Endothelial cell of umbilical vein (primary cell): ENCODE data around the gene TRIM69. TPM values are rescaled to one million over a fixed set of nuclear protein-coding genes. Genes with fewer than 3 reads are reported as not detected.

Source experiments
- BruUV-seq: library from RNA; stranded (reverse); fragments of 400-500 nt; replicated peaks from 2 replicates; lab custom pipeline; 2021; lab: Mats Ljungman, UMichigan
- CTCF ChIA-PET: fragments of 300-600, 350-600 bp; sonication (Branson Sonifier 250); formaldehyde crosslinking; loops from one replicate; lab custom pipeline; 2021; ENCODE audit warnings: antibody characterized with exemption, inconsistent platforms; lab: Charles Lee
- POLR2A ChIA-PET: fragments of 300-600, 350-600 bp; sonication (Branson Sonifier 250); formaldehyde crosslinking; loops from one replicate; lab custom pipeline; 2021; ENCODE audit warnings: antibody characterized with exemption, inconsistent platforms; lab: Charles Lee
- DNase-seq: peaks from one replicate; pipeline ENCODE4 v3.0.0-alpha.2; 2011; ENCODE audit warnings: low read depth, low spot score
- FAIRE-seq: peaks from 2 replicates; lab custom pipeline; 2011; peaks lifted over from hg19 to GRCh38; lab: Jason Lieb, UNC
- H2AFZ ChIP-seq: 2 replicates; pipeline ENCODE4 v1.6.0; 2012; ENCODE audit warnings: low read depth, low read length, control low read depth, inconsistent platforms
- H3K27ac ChIP-seq: 2 replicates; pipeline ENCODE4 v1.5.1; 2011; ENCODE audit warnings: low read depth, mild to moderate bottlenecking, control low read depth, low read length, moderate library complexity; ENCODE audit not compliant: insufficient read depth
- H3K27me3 ChIP-seq, 2 experiments: 2 replicates each; pipeline versions ENCODE4 v1.6.0 to v1.6.1; 2011; ENCODE audit warnings: low read length in 2 of 2, mixed read lengths in 1 of 2; ENCODE audit not compliant: control insufficient read depth in 2 of 2, insufficient read depth in 2 of 2
- H3K36me3 ChIP-seq, 2 experiments: 2 replicates in 1 of 2; 3 replicates in 1 of 2; pipeline ENCODE4 v1.5.1; 2011; ENCODE audit warnings: low read length in 2 of 2, mild to moderate bottlenecking in 1 of 2, moderate library complexity in 1 of 2; ENCODE audit not compliant: control insufficient read depth in 2 of 2, insufficient read depth in 2 of 2; ENCODE audit errors: extremely low read depth in 1 of 2
- H3K4me1 ChIP-seq: 3 replicates; pipeline ENCODE4 v1.5.1; 2011; ENCODE audit warnings: mild to moderate bottlenecking, low read length; ENCODE audit not compliant: control insufficient read depth, insufficient read depth; ENCODE audit errors: extremely low read depth
- H3K4me2 ChIP-seq: 2 replicates; pipeline ENCODE4 v1.6.1; 2011; ENCODE audit warnings: low read length, control low read depth, mixed read lengths; ENCODE audit not compliant: insufficient read depth
- H3K4me3 ChIP-seq, 3 experiments: fragments of 200-600 bp in 1 of 3; sonication (generic), shearing (Covaris generic) in 1 of 3; replicated peaks in 1 of 3; 2 replicates each; pipeline ENCODE4 v1.5.1; 2011 to 2016; ENCODE audit warnings: control low read depth in 3 of 3, low read length in 3 of 3, mild to moderate bottlenecking in 2 of 3, inconsistent platforms in 1 of 3, low read depth in 1 of 3, moderate library complexity in 1 of 3; ENCODE audit not compliant: insufficient read depth in 1 of 3
- H3K79me2 ChIP-seq: 2 replicates; pipeline ENCODE4 v1.6.0; 2012; ENCODE audit warnings: low read length, inconsistent platforms; ENCODE audit not compliant: control insufficient read depth, insufficient read depth
- H3K9ac ChIP-seq: replicated peaks from 2 replicates; pipeline ENCODE3; 2011; ENCODE audit warnings: low read length, control low read depth; ENCODE audit not compliant: insufficient read depth; ENCODE audit errors: extremely low read depth
- H3K9me1 ChIP-seq: replicated peaks from 3 replicates; pipeline ENCODE4 v1.6.0; 2011; ENCODE audit warnings: mild to moderate bottlenecking, low read length; ENCODE audit not compliant: control insufficient read depth, insufficient read depth; ENCODE audit errors: extremely low read depth
- H3K9me3 ChIP-seq: replicated peaks from 2 replicates; pipeline ENCODE4 v1.5.1; 2012; ENCODE audit warnings: low read length, inconsistent platforms; ENCODE audit not compliant: control insufficient read depth, insufficient read depth
- H4K20me1 ChIP-seq: replicated peaks from 2 replicates; pipeline ENCODE3; 2011; ENCODE audit warnings: mild to moderate bottlenecking, low read length; ENCODE audit not compliant: control insufficient read depth, insufficient read depth; ENCODE audit errors: extremely low read depth
- JUN ChIP-seq: IDR thresholded peaks from 2 replicates; pipeline ENCODE4 v1.6.1; 2011; ENCODE audit warnings: borderline replicate concordance, low read depth; ENCODE audit not compliant: insufficient read length, insufficient read depth
- POLR2A ChIP-seq: IDR thresholded peaks from 2 replicates; pipeline ENCODE4 v1.6.1; 2012; ENCODE audit warnings: low read depth, mild to moderate bottlenecking, control low read depth, low read length
- dilution Hi-C: fragments of 300-500 bp; cut with MboI; formaldehyde crosslinking; loops from one replicate; pipeline ENCODE4 v1.15.0; 2019; ENCODE audit warnings: low sequenced_read_pairs; ENCODE audit not compliant: extremely low pct_ligation_motif_present
- intact Hi-C: fragments of 100-400 bp; cut with micrococcal nuclease; formaldehyde crosslinking; loops from one replicate; pipeline ENCODE4 v1.10.0; 2022
- polyA plus RNA-seq, 4 experiments: library from polyadenylated mRNA; depleted of rRNA in 3 of 4; stranded (reverse) in 3 of 4; unstranded in 1 of 4; fragments of >200 nt; gene quantifications; 2 replicates each; pipeline versions ENCODE4 v1.2.1 to v1.2.3, GENCODE V29; 2011 to 2012; ENCODE audit warnings: missing spikeins in 1 of 4
- total RNA-seq: library from RNA; stranded (reverse); gene quantifications from 2 replicates; pipeline ENCODE4 v1.2.3, GENCODE V29; 2021
- TF ChIP-seq, protein P1 (sequence below): IDR thresholded peaks from 2 replicates; pipeline ENCODE4 v1.6.1; 2011; ENCODE audit not compliant: insufficient read depth, insufficient read length

TRIM69 gene
- total and polyA plus RNA-seq, 2 donors (not counting 3 experiments of a cell fraction or from before 2014, with no cell fraction given): 4.8 to 13.0 TPM

- Histone ChIP-seq H3K9me1 (no peaks in the 10 kb centered on the region), H3K9me3 (no peaks in the 10 kb centered on the region), H3K27ac (no peak overlapping the region), H3K79me2 (peaks cover under 1% of the 10 kb centered on the region), H3K36me3 (no peaks in the 10 kb centered on the region), H2AFZ (no peak overlapping the region), H3K4me2 (no peak overlapping the region), H3K9ac (no peak overlapping the region), H4K20me1 (no peaks in the 10 kb centered on the region), H3K27me3 (peaks cover 2 to 13% of the 10 kb centered on the region in 2 experiments), H3K4me1 (peaks cover 4% of the 10 kb centered on the region), H3K4me3 (no peak overlapping the region)
- ChIA-PET POLR2A (no interaction called here), CTCF (interaction anchor here (2.1 kb wide), 1 partner anchor 43 kb away, joined by 7 read pairs; the partner anchor contains the start of gene SPG11)
- TF ChIP-seq POLR2A: no peak
- TF ChIP-seq, protein P1, sequence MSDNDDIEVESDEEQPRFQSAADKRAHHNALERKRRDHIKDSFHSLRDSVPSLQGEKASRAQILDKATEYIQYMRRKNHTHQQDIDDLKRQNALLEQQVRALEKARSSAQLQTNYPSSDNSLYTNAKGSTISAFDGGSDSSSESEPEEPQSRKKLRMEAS: no peak
- TF ChIP-seq JUN: no peak
- BruUV-seq: no TSS peak
- DNase-seq: no peak
- FAIRE-seq: no peak
- dilution Hi-C loops: no loop called here
- intact Hi-C loops: no loop called here
Observed at GRCh38 chr15:44706401-44706800, 29.9 kb upstream of the TRIM69 start.

- Histone ChIP-seq H3K4me1 (peaks cover 4% of the 10 kb centered on the region), H3K9ac (no peak overlapping the region), H3K79me2 (peaks cover 7% of the 10 kb centered on the region), H3K9me1 (no peaks in the 10 kb centered on the region), H3K4me3 (no peak overlapping the region), H3K27me3 (peaks cover 0 to 10% of the 10 kb centered on the region in 2 experiments), H3K36me3 (no peaks in the 10 kb centered on the region), H3K27ac (no peak overlapping the region), H4K20me1 (no peaks in the 10 kb centered on the region), H2AFZ (no peak overlapping the region), H3K9me3 (no peaks in the 10 kb centered on the region), H3K4me2 (no peak overlapping the region)
- POLR2A ChIA-PET: no interaction called here
- FAIRE-seq: no peak
- TF ChIP-seq JUN: no peak
- CTCF ChIA-PET: interaction anchor here (2.1 kb wide), 1 partner anchor 44 kb away, joined by 7 read pairs; the partner anchor contains the start of gene SPG11
- no TSS peak for BruUV-seq
- no peak for DNase-seq
- intact Hi-C loops (no loop called here), dilution Hi-C loops (no loop called here)
Observed at GRCh38 chr15:44706946-44707636, 29.2 kb upstream of the TRIM69 start.
